ENCODE measurements around the gene LOX. TPM values are rescaled to one million over a fixed set of nuclear protein-coding genes. Genes with fewer than 3 reads are reported as not detected.

The LOX gene
- total RNA-seq, 1 experiment from 2014 or later: 0.79 TPM

- Histone ChIP-seq H3T11ph (ENCODE audit: low read length) (no peak overlapping the region), H3K4me2 (ENCODE audit: insufficient read depth, insufficient read length, low read length) (no peak overlapping the region), H3K18ac (ENCODE audit: insufficient read length, low read depth, low read length) (no peak overlapping the region), H3K27ac (ENCODE audit: insufficient read length, low read depth, low read length) (no peak overlapping the region), H3K79me1 (ENCODE audit: insufficient read depth, low read depth, low read length, poor library complexity, severe bottlenecking) (no peaks in the 10 kb centered on the region), H3K23me2 (ENCODE audit: insufficient read length, low read depth, low read length, poor library complexity, severe bottlenecking) (peaks cover 17% of the 10 kb centered on the region), H3K9me3 (ENCODE audit: control insufficient read depth, low read depth, low read length) (no peaks in the 10 kb centered on the region), H2BK120ac (ENCODE audit: low read depth, low read length, poor library complexity, severe bottlenecking) (no peak overlapping the region), H2BK15ac (ENCODE audit: low read depth, low read length) (no peak overlapping the region), H3K4me1 (ENCODE audit: insufficient read depth, low read length) (no peaks in the 10 kb centered on the region), H2AFZ (ENCODE audit: low read length) (no peak overlapping the region), H3K23ac (ENCODE audit: insufficient read length, low read depth, low read length) (no peak overlapping the region), H4K8ac (replicated peaks; ENCODE audit: insufficient read length, low read depth, low read length) (no peak overlapping the region), H3K56ac (ENCODE audit: insufficient read length, low read depth, low read length) (no peak overlapping the region), H4K5ac (ENCODE audit: insufficient read length, low read depth, low read length) (no peak overlapping the region), H2BK20ac (ENCODE audit: low read depth, low read length, poor library complexity, severe bottlenecking) (no peak overlapping the region), H4K20me1 (ENCODE audit: control insufficient read depth, insufficient read depth, insufficient read length) (no peaks in the 10 kb centered on the region), H3K14ac (ENCODE audit: insufficient read depth, low read length) (no peak overlapping the region), H2BK12ac (ENCODE audit: insufficient read length, low read depth, low read length) (no peak overlapping the region), H4K91ac (ENCODE audit: insufficient read length, low read depth, low read length) (no peak overlapping the region), H3K79me2 (ENCODE audit: insufficient read depth, low read length) (peaks cover 2% of the 10 kb centered on the region; the same call in 1 of the 2 replicates), H3K4ac (ENCODE audit: low read depth, low read length) (no peak overlapping the region), H3K27me3 (ENCODE audit: insufficient read depth, low read length) (peaks cover 11% of the 10 kb centered on the region; the same call in 1 of the 2 replicates), H2AK5ac (ENCODE audit: insufficient read length, low read length) (no peak overlapping the region), H2BK5ac (ENCODE audit: insufficient read length, low read length) (no peak overlapping the region), H3K9ac (ENCODE audit: extremely low read depth, insufficient read length, low read length) (no peak overlapping the region)
- peaks cover 30% of the 10 kb centered on the region for H3K27me3 Mint-ChIP-seq (ENCODE audit: low read depth)
- no peaks in the 10 kb centered on the region for H3K36me3 Mint-ChIP-seq (ENCODE audit: insufficient read depth in 1 of 3, low read depth in 3 of 3)
- peaks cover 21 to 24% of the 10 kb centered on the region in 2 experiments for H3K4me1 Mint-ChIP-seq
- no peak for DNase-seq
- H3K9me3 Mint-ChIP-seq: no peaks in the 10 kb centered on the region
- no peak overlapping the region for H3K27ac Mint-ChIP-seq
- no CpG with 5 or more reads among the region's 3 CpGs for WGBS (ENCODE audit: extremely low coverage, insufficient read length, low lambda C conversion rate)
- TF ChIP-seq CTCF (conservative IDR thresholded peaks at IDR 0.05): no peak
- H3K4me3 Mint-ChIP-seq: no peak overlapping the region
These were observed 4.2 kb downstream of the LOX start for GRCh38 chr5:122073864-122074263.
